ENCODE results near the gene MBOAT2.

- TF ChIP-seq CTCF (IDR thresholded peaks at IDR 0.05; ENCODE audit: insufficient read depth, low read length, poor library complexity, severe bottlenecking) (no peak), EZH2phosphoT487 (conservative IDR thresholded peaks at IDR 0.05; ENCODE audit: low read length) (no peak)
Observed at GRCh38 chr2:9018109-9018508, 14.6 kb upstream of the MBOAT2 start.

Data from SU-DHL-6 (cell line).